ENCODE data around the gene C6orf47. TPM values are rescaled to one million over a fixed set of nuclear protein-coding genes. Genes with fewer than 3 reads are reported as not detected.
A peak's percentile ranks its signal among the peaks of the same experiment; 100 is the strongest.
"Not testable (repeated sequence)": the region's sequence is repeated elsewhere in the genome, so short reads cannot be mapped to it uniquely, and the experiment has no call there.

C6orf47 gene, protein sequence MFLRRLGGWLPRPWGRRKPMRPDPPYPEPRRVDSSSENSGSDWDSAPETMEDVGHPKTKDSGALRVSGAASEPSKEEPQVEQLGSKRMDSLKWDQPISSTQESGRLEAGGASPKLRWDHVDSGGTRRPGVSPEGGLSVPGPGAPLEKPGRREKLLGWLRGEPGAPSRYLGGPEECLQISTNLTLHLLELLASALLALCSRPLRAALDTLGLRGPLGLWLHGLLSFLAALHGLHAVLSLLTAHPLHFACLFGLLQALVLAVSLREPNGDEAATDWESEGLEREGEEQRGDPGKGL
- total RNA-seq: 21.5 and 23.0 TPM in 2 replicates
- long read RNA-seq, transcript C6orf47-202 (1 exons, 2,475 nt): major isoform, 31 of 31 reads
- long read RNA-seq, partial matches to known transcripts: 0 of 31 reads
- long read RNA-seq, other reads (novel, unspliced or antisense): 0 of 31 reads

GRCh38 chr6:31660381-31661261, at the start of gene C6orf47:
TSS of gene C6orf47 (minus strand) at chr6:31660778. CDS start at chr6:31659947, 831 bp downstream.
- peaks cover 54% of the 10 kb centered on the region for H3K4me1 Mint-ChIP-seq (ENCODE audit: unreplicated experiment)
- peaks cover 15% of the 10 kb centered on the region for H3K36me3 Mint-ChIP-seq (ENCODE audit: unreplicated experiment)
- H3K27me3 Mint-ChIP-seq (ENCODE audit: unreplicated experiment): no peaks in the 10 kb centered on the region
- H3K27ac Mint-ChIP-seq (ENCODE audit: unreplicated experiment): peak within 1 kb of the TSS; percentile 92
- peak; percentile 92 for DNase-seq (ENCODE audit: extremely low spot score, unreplicated experiment)
- no peaks in the 10 kb centered on the region for H3K9me3 Mint-ChIP-seq (ENCODE audit: unreplicated experiment)
- TF ChIP-seq, protein P1, sequence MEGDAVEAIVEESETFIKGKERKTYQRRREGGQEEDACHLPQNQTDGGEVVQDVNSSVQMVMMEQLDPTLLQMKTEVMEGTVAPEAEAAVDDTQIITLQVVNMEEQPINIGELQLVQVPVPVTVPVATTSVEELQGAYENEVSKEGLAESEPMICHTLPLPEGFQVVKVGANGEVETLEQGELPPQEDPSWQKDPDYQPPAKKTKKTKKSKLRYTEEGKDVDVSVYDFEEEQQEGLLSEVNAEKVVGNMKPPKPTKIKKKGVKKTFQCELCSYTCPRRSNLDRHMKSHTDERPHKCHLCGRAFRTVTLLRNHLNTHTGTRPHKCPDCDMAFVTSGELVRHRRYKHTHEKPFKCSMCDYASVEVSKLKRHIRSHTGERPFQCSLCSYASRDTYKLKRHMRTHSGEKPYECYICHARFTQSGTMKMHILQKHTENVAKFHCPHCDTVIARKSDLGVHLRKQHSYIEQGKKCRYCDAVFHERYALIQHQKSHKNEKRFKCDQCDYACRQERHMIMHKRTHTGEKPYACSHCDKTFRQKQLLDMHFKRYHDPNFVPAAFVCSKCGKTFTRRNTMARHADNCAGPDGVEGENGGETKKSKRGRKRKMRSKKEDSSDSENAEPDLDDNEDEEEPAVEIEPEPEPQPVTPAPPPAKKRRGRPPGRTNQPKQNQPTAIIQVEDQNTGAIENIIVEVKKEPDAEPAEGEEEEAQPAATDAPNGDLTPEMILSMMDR (IDR thresholded peaks at IDR 0.05): no peak
- H3K4me3 Mint-ChIP-seq (ENCODE audit: unreplicated experiment): peak within 1 kb of the TSS; percentile 82

DNA sequence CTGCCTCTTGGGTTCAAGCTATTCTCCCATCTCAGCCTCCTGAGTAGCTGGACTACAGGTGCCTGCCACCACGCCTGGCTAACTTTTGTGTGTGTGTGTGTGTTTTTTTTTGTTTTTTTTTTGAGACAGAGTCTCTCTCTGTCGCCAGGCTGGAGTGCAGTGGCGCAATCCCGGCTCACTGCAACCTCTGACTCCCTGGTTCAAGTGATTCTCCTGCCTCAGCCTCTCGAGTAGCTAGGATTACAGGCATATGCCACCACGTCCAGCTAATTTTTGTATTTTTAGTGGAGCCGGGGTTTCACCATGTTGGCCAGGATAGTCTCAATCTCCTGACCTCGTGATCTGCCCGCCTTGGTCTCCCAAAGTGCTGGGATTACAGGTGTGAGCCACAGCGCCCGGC, 48.6 kb upstream of the C6orf47 start:
- not testable (repeated sequence) for H3K4me3 Mint-ChIP-seq (ENCODE audit: unreplicated experiment); H3K27me3 Mint-ChIP-seq (ENCODE audit: unreplicated experiment); H3K27ac Mint-ChIP-seq (ENCODE audit: unreplicated experiment); H3K4me1 Mint-ChIP-seq (ENCODE audit: unreplicated experiment); H3K36me3 Mint-ChIP-seq (ENCODE audit: unreplicated experiment); DNase-seq (ENCODE audit: extremely low spot score, unreplicated experiment); H3K9me3 Mint-ChIP-seq (ENCODE audit: unreplicated experiment)

GRCh38 chr6:31708224-31708623, 47.6 kb upstream of the C6orf47 start:
- Mint-ChIP-seq H3K4me3 (ENCODE audit: unreplicated experiment) (no peak overlapping the region), H3K36me3 (ENCODE audit: unreplicated experiment) (no peaks in the 10 kb centered on the region), H3K4me1 (ENCODE audit: unreplicated experiment) (peaks cover 5% of the 10 kb centered on the region), H3K9me3 (ENCODE audit: unreplicated experiment) (no peaks in the 10 kb centered on the region), H3K27ac (ENCODE audit: unreplicated experiment) (no peak overlapping the region), H3K27me3 (ENCODE audit: unreplicated experiment) (peaks cover 4% of the 10 kb centered on the region)
- TF ChIP-seq, protein P1 (IDR thresholded peaks at IDR 0.05): no peak
- DNase-seq (ENCODE audit: extremely low spot score, unreplicated experiment): no peak

- no peak for DNase-seq (ENCODE audit: extremely low spot score, unreplicated experiment)
- Mint-ChIP-seq H3K27ac (ENCODE audit: unreplicated experiment) (no peak overlapping the region), H3K36me3 (ENCODE audit: unreplicated experiment) (no peaks in the 10 kb centered on the region), H3K27me3 (ENCODE audit: unreplicated experiment) (peaks cover 4% of the 10 kb centered on the region), H3K4me1 (ENCODE audit: unreplicated experiment) (peaks cover 5% of the 10 kb centered on the region), H3K9me3 (ENCODE audit: unreplicated experiment) (no peaks in the 10 kb centered on the region), H3K4me3 (ENCODE audit: unreplicated experiment) (no peak overlapping the region)
- TF ChIP-seq, protein P1 (IDR thresholded peaks at IDR 0.05): no peak
Observed at GRCh38 chr6:31707701-31708100, 47.1 kb upstream of the C6orf47 start.

DNA sequence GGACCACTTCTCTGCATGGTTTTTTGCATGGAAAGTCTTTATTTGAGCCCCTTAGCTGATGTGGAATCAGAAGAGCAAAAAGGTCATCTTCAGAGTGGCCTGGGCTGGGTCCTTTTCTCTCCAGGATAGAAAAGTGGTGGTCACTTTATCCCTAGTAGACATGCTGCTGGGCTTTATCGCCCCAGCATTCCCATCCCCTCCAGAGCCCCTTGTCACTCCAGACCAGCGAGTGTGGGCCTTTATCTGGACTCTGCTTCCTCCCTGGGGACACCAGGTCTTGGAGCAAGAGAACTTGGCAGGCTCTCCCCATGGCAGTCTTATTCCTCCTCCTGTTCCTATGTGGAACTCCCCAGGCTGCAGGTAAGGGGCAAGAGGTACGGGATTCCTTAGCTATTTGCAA, 46.0 kb upstream of the C6orf47 start, which contains the start of gene LY6G6F:
Gene LY6G6F (plus strand): TSS at position 268 of the 400 bp plus-strand sequence. CDS start 41 bp downstream, at position 309.
- Mint-ChIP-seq H3K27me3 (ENCODE audit: unreplicated experiment) (no peaks in the 10 kb centered on the region), H3K9me3 (ENCODE audit: unreplicated experiment) (no peaks in the 10 kb centered on the region), H3K36me3 (ENCODE audit: unreplicated experiment) (no peaks in the 10 kb centered on the region), H3K4me1 (ENCODE audit: unreplicated experiment) (peaks cover 11% of the 10 kb centered on the region), H3K27ac (ENCODE audit: unreplicated experiment) (no peak within 1 kb of the TSS), H3K4me3 (ENCODE audit: unreplicated experiment) (no peak within 1 kb of the TSS)
- TF ChIP-seq, protein P1 (IDR thresholded peaks at IDR 0.05): no peak
- DNase-seq (ENCODE audit: extremely low spot score, unreplicated experiment): no peak

Data from osteocyte (in vitro differentiated cells).